NB4 (cell line): ENCODE data around the gene U2SURP.

Experiments used
- DNase-seq: peaks from one replicate; pipeline ENCODE4 v3.0.0; 2010; ENCODE audit warnings: low read depth
- H3K4me3 ChIP-seq: one replicate; pipeline ENCODE4 v1.5.1; 2011; ENCODE audit warnings: mild to moderate bottlenecking, low read depth, low read length, moderate library complexity
- MYC ChIP-seq: IDR thresholded peaks from 2 replicates; pipeline ENCODE4 v1.6.1; 2011; ENCODE audit warnings: low read depth, low read length
- POLR2A ChIP-seq: IDR thresholded peaks from 2 replicates; pipeline ENCODE4 v1.6.1; 2011; ENCODE audit warnings: mild to moderate bottlenecking; ENCODE audit not compliant: insufficient read length; ENCODE audit errors: extremely low read depth
- TF ChIP-seq, protein P1 (sequence below): IDR thresholded peaks from 2 replicates; pipeline ENCODE4 v1.6.1; 2011; ENCODE audit warnings: low read depth, low read length
- TF ChIP-seq, protein P2 (sequence below): IDR thresholded peaks from one replicate; pipeline ENCODE4 v1.5.1; 2012; ENCODE audit warnings: low read depth, low read length

U2SURP gene

DNA sequence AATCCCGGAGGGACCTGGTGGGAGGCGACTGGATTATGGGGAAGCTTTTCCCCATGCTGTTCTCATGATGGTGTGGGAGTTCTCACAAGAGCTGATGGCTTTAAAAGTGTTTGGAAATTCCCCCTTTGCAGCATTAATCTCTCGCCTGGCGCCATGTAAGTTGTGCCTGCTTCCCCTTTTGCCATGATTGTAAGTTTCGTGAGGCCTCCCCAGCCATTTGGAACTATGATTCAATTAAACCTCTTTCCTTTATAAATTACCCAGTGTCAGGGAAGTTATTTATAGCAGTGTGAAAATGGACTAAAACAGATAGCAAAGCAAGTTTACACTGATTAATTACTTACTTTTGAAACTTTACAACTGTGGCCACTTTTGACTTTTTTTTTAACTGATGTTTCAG, 10.6 kb upstream of the U2SURP start:
- no peak for DNase-seq
- TF ChIP-seq, protein P1, sequence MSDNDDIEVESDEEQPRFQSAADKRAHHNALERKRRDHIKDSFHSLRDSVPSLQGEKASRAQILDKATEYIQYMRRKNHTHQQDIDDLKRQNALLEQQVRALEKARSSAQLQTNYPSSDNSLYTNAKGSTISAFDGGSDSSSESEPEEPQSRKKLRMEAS, result no peak
- TF ChIP-seq MYC (no peak), POLR2A (no peak)
- TF ChIP-seq, protein P2, sequence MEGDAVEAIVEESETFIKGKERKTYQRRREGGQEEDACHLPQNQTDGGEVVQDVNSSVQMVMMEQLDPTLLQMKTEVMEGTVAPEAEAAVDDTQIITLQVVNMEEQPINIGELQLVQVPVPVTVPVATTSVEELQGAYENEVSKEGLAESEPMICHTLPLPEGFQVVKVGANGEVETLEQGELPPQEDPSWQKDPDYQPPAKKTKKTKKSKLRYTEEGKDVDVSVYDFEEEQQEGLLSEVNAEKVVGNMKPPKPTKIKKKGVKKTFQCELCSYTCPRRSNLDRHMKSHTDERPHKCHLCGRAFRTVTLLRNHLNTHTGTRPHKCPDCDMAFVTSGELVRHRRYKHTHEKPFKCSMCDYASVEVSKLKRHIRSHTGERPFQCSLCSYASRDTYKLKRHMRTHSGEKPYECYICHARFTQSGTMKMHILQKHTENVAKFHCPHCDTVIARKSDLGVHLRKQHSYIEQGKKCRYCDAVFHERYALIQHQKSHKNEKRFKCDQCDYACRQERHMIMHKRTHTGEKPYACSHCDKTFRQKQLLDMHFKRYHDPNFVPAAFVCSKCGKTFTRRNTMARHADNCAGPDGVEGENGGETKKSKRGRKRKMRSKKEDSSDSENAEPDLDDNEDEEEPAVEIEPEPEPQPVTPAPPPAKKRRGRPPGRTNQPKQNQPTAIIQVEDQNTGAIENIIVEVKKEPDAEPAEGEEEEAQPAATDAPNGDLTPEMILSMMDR, result no peak
- no peak overlapping the region for H3K4me3 ChIP-seq

DNA sequence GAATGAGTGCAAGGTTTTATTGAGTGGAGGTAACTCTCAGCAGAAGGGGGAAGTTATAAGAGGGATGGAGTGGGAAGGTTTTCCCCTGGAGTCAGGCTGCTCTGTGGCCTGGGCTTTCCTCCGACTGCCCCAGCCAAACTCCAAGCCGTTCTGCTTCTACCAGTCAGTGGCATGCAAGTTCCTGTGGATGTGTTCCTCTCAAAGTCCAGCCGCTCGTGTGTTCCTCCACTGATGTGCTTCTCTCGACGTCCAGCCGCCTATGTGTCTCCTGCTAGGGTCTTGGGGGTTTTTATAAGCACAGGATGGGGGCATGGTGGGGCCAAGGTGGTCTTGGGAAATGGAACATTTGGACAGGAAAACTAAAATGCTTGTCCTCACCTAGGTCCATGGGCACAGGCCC, 9.0 kb upstream of the U2SURP start:
- H3K4me3 ChIP-seq, result no peak overlapping the region
- no peak for DNase-seq
- TF ChIP-seq, protein P2, result no peak
- TF ChIP-seq, protein P1, result no peak
- no peak for TF ChIP-seq MYC
- no peak for TF ChIP-seq POLR2A

DNA sequence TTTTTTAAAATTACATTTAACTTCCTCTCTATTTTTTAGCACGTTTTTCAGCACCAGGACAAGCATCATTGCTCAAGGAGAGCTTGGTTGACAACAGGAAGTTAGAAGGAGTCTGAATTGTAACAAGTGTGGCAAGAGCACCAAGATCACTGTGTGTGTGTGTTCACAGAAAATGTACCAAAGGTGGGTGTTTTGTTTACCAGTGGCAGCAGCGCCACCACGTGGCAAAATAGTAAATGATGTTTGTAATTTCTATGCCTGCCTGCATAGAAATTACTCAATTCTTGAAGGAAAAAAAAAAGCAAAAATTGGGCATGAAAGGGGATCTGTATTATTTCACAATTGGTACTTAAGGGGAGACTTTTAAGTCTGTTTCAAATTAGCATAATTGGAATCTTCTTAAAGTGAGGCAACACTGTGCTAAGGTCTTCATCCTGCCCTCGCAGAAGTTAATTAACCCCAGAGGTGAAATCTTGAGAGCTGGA, 7.4 kb upstream of the U2SURP start:
- TF ChIP-seq, protein P1, result peak; percentile 95
- TF ChIP-seq POLR2A (no peak), MYC (peak; percentile 66)
- TF ChIP-seq, protein P2, result peak; percentile 47
- DNase-seq, result peak; percentile 86

DNA sequence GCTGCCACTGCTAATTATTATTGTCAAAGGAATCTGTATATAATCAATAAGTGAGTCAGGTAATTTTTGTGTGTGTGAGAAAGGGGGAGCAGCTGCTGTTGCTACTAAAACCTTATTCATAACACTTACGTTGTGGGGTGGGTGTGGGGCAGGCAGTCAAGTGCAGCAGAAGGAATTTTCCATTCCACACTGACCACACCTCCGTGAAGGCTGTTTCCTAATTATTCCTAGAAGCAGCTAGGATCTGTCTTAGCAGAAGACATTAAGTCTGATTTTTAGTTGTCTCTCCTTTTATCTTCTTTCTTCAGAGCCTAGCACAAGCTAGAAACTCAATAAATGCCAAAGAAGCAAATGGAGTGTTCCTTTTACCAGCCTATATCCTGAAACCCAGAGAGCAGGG, 4.0 kb upstream of the U2SURP start:
- H3K4me3 ChIP-seq, result no peak overlapping the region
- no peak for DNase-seq
- TF ChIP-seq POLR2A, result no peak
- TF ChIP-seq, protein P1, result no peak
- TF ChIP-seq, protein P2, result no peak
- TF ChIP-seq MYC, result no peak

More for the DNA sequence above, 7.4 kb upstream of the U2SURP start:
- H3K4me3 ChIP-seq, result no peak overlapping the region

DNA sequence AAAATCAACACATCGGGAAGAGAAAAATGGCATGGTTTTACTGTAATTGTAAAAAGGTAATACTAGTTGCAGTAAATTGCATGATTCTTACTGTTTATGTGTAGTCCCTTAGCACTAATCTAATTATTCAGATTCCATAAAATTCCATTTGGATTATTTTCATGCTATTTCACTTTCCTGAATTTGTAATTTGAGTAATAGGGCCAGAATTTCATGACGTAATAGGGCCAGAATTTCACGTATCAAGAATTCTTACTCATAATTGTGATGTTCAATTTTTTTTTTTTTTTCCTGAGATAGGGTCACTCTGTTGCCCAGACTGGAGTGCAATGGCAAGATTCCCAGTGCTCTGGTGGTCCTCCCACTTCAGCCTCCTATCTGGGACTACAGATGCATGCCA, 2.9 kb upstream of the U2SURP start:
- DNase-seq, result no peak
- TF ChIP-seq, protein P2, result no peak
- TF ChIP-seq POLR2A (no peak), MYC (no peak)
- TF ChIP-seq, protein P1, result no peak
- no peak overlapping the region for H3K4me3 ChIP-seq

DNA sequence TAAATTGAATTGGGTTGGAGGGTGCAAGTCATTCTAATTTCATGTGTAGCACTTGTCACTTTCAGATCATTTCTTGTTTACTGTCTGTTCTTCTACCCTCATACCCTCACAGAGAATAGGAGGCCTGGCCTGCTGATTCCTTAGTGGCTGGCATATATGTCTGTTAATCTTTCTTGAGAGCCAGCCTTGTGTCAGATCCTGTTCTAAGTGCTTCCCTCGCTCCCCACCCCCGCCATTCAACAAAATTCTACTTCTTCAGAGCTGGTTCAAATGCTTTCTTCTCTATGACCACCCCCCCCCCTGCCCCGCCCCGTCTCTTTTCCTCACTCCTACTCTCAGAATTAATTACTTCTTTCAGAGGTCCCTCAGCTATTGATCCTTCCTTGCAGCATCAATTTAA, 1.5 kb upstream of the U2SURP start:
- peak overlapping the region; percentile 95 for H3K4me3 ChIP-seq
- peak; percentile 36 for DNase-seq

More for the DNA sequence above, 1.5 kb upstream of the U2SURP start:
- TF ChIP-seq POLR2A (no peak), MYC (no peak)
- TF ChIP-seq, protein P2, result no peak
- TF ChIP-seq, protein P1, result no peak
